Spinal cord (tissue), 10 donors: ENCODE results near the gene UCHL5. TPM values are rescaled to one million over a fixed set of nuclear protein-coding genes. Genes with fewer than 3 reads are reported as not detected.

Source experiments
- DNase-seq, 6 donors: peaks; one replicate each; pipeline versions ENCODE4 v3.0.0 to v3.0.0-alpha.2; 2013 to 2015; ENCODE audit warnings: low spot score in 6 of 6, low read depth in 4 of 6
- H3K27ac ChIP-seq: one replicate; pipeline ENCODE4 v1.5.1; 2013; ENCODE audit warnings: low read depth, low read length, control low read depth
- H3K27me3 ChIP-seq: one replicate; pipeline ENCODE4 v1.6.1; 2013; ENCODE audit warnings: low read length; ENCODE audit not compliant: control insufficient read depth, insufficient read depth
- H3K36me3 ChIP-seq: one replicate; pipeline ENCODE4 v1.6.1; 2013; ENCODE audit warnings: low read length; ENCODE audit not compliant: control insufficient read depth, insufficient read depth
- H3K4me1 ChIP-seq: one replicate; pipeline ENCODE4 v1.6.1; 2013; ENCODE audit warnings: low read length; ENCODE audit not compliant: control insufficient read depth, insufficient read depth
- H3K4me3 ChIP-seq: one replicate; pipeline ENCODE4 v1.5.1; 2013; ENCODE audit warnings: low read depth, low read length, control low read depth
- H3K9me3 ChIP-seq: one replicate; pipeline ENCODE4 v1.6.1; 2013; ENCODE audit warnings: low read length; ENCODE audit not compliant: control insufficient read depth, insufficient read depth
- WGBS: methylation state at CpG from one replicate; pipeline ENCODE4 v1.1.5; 2013; ENCODE audit warnings: missing lambda C conversion rate; ENCODE audit not compliant: insufficient coverage; 5-methylcytosine and 5-hydroxymethylcytosine counted together
- polyA plus RNA-seq, 2 donors: library from polyadenylated mRNA; unstranded; fragments of 120-200 nt; gene quantifications; one replicate each; pipeline ENCODE4 v1.2.1, GENCODE V29; 2013; ENCODE audit not compliant: insufficient read length in 2 of 2
- total RNA-seq, 2 donors: library from RNA; depleted of rRNA in 1 of 2; stranded (reverse); fragments of 120-200 nt in 1 of 2; fragments of >200 nt in 1 of 2; gene quantifications; one replicate each; pipeline versions ENCODE4 v1.2.3 to v1.2.4, GENCODE V29; 2013 to 2014
- donor health status: healthy.

The UCHL5 gene
- total and polyA plus RNA-seq, 4 donors, result 29.8 to 54.3 (median 41.5) TPM

GRCh38 chr1:193016788-193017187, 42.4 kb downstream of the UCHL5 start:
- Histone ChIP-seq H3K4me3 (no peak overlapping the region), H3K27me3 (no peaks in the 10 kb centered on the region), H3K4me1 (no peaks in the 10 kb centered on the region), H3K27ac (no peak overlapping the region), H3K36me3 (no peaks in the 10 kb centered on the region), H3K9me3 (no peaks in the 10 kb centered on the region)
- no peak for DNase-seq

GRCh38 chr1:193014400-193014799, 44.8 kb downstream of the UCHL5 start:
- H3K27ac ChIP-seq, result no peak overlapping the region
- no peak for DNase-seq
- no peaks in the 10 kb centered on the region for H3K4me1 ChIP-seq
- 100% methylated on average over 1 of the region's 2 CpGs for WGBS
- no peak overlapping the region for H3K4me3 ChIP-seq
- no peaks in the 10 kb centered on the region for H3K9me3 ChIP-seq
- H3K27me3 ChIP-seq, result no peaks in the 10 kb centered on the region
- H3K36me3 ChIP-seq, result no peaks in the 10 kb centered on the region

- Histone ChIP-seq H3K36me3 (no peaks in the 10 kb centered on the region), H3K9me3 (no peaks in the 10 kb centered on the region), H3K4me3 (no peak overlapping the region), H3K27ac (no peak overlapping the region), H3K4me1 (no peaks in the 10 kb centered on the region), H3K27me3 (no peaks in the 10 kb centered on the region)
- DNase-seq, result no peak
- 93% methylated on average over 2 of the region's 7 CpGs for WGBS
These were observed 45.5 kb downstream of the UCHL5 start for GRCh38 chr1:193013707-193014106.

DNA sequence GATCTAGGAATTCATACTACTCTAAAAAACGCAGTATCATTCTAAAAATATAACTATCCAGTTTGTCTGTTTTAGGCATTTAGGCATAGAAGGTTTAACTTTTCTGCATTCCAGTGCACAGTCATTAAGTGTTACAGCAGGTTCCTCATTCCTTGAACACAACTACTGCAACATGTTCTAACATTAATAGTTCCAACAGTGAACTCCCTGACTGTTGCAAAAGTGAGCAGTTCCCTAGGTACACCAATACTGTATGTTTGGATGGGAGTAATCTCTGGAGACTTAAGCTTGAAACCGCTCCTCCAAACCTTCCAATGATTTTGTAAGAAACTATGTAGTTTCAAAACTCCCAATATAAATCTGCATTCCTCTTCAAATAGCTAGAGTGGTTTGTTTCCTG, 46.2 kb downstream of the UCHL5 start:
- no peak overlapping the region for H3K27ac ChIP-seq
- WGBS, result no CpG with 5 or more reads among the region's 2 CpGs
- H3K4me1 ChIP-seq, result no peaks in the 10 kb centered on the region
- no peaks in the 10 kb centered on the region for H3K36me3 ChIP-seq
- H3K4me3 ChIP-seq, result no peak overlapping the region
- no peaks in the 10 kb centered on the region for H3K27me3 ChIP-seq
- no peaks in the 10 kb centered on the region for H3K9me3 ChIP-seq
- no peak for DNase-seq

- no peaks in the 10 kb centered on the region for H3K36me3 ChIP-seq
- no peak for DNase-seq
- H3K4me3 ChIP-seq, result no peak overlapping the region
- no peaks in the 10 kb centered on the region for H3K9me3 ChIP-seq
- H3K4me1 ChIP-seq, result no peaks in the 10 kb centered on the region
- no CpG with 5 or more reads among the region's 1 CpG for WGBS
- no peaks in the 10 kb centered on the region for H3K27me3 ChIP-seq
- H3K27ac ChIP-seq, result no peak overlapping the region
These were observed 47.8 kb downstream of the UCHL5 start for GRCh38 chr1:193011406-193011805.

- Histone ChIP-seq H3K27me3 (no peaks in the 10 kb centered on the region), H3K4me1 (no peaks in the 10 kb centered on the region), H3K27ac (no peak overlapping the region), H3K36me3 (no peaks in the 10 kb centered on the region), H3K9me3 (peaks cover 3% of the 10 kb centered on the region), H3K4me3 (no peak overlapping the region)
- DNase-seq, result no peak
- WGBS, result 100% methylated on average over 1 of the region's 3 CpGs
These were observed 49.7 kb downstream of the UCHL5 start for GRCh38 chr1:193009501-193009900.

DNA sequence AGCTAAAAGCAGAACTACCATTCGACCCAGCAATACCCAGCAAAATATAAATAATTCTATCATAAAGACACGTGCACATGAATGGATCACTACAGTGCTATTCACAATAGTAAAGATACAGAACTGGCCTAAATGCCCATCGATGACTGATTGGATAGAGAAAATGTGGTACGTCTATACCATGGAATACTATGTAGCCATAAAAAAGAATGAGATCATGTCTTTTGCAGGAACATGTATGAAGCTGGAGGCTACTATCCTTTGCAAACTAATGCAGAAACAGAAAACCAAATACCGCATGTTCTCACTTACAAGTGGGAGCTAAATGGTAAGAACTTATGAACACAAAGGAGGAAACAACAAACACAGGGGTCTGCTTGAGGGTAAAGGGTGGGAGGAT, 53.4 kb downstream of the UCHL5 start:
- no peaks in the 10 kb centered on the region for H3K36me3 ChIP-seq
- no peaks in the 10 kb centered on the region for H3K4me1 ChIP-seq
- no peak overlapping the region for H3K27ac ChIP-seq
- H3K4me3 ChIP-seq, result no peak overlapping the region
- H3K27me3 ChIP-seq, result no peaks in the 10 kb centered on the region
- H3K9me3 ChIP-seq, result peaks cover 4% of the 10 kb centered on the region
- WGBS, result no CpG with 5 or more reads among the region's 5 CpGs
- no peak for DNase-seq

DNA sequence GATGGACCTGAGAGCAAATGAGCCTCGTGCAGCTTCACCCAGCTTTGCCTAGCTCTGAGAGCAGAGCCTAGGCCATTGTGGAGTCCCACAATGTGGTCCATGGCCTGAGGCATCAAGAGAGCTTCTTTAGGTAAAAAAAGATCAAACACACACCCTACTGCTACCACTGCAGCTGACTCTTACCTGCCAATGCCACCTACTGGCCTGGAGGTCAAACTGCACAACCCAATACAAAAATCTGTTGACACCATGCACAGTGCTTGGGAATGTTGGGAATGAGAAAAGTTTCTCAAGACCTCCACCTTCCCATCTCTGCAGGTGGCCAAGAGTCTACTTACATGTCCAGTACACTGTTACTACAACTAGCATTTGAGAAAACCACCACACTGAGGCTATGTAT, 60.6 kb downstream of the UCHL5 start:
- 100% methylated on average over 1 of the region's 1 CpG for WGBS
- H3K9me3 ChIP-seq, result peaks cover 2% of the 10 kb centered on the region
- no peaks in the 10 kb centered on the region for H3K36me3 ChIP-seq
- no peak for DNase-seq
- H3K27ac ChIP-seq, result no peak overlapping the region
- no peaks in the 10 kb centered on the region for H3K27me3 ChIP-seq
- no peaks in the 10 kb centered on the region for H3K4me1 ChIP-seq
- no peak overlapping the region for H3K4me3 ChIP-seq

- Histone ChIP-seq H3K4me3 (no peak overlapping the region), H3K4me1 (no peaks in the 10 kb centered on the region), H3K27ac (no peak overlapping the region), H3K9me3 (peaks cover 2% of the 10 kb centered on the region), H3K36me3 (no peaks in the 10 kb centered on the region), H3K27me3 (no peaks in the 10 kb centered on the region)
- DNase-seq, result no peak
- 100% methylated on average over 3 of the region's 7 CpGs for WGBS
These were observed 65.0 kb downstream of the UCHL5 start for GRCh38 chr1:192994141-192994540.

GRCh38 chr1:192993426-192994085, 65.6 kb downstream of the UCHL5 start:
- Histone ChIP-seq H3K27me3 (no peaks in the 10 kb centered on the region), H3K27ac (no peak overlapping the region), H3K36me3 (no peaks in the 10 kb centered on the region), H3K4me1 (no peaks in the 10 kb centered on the region), H3K9me3 (peaks cover 2% of the 10 kb centered on the region), H3K4me3 (no peak overlapping the region)
- no peak for DNase-seq
- 98% methylated on average over 7 of the region's 10 CpGs for WGBS
